Dendritic cell treated with granulocyte-macrophage colony-stimulating factor and Interleukin-4, amounts not matched to agents 40 ng/mL and 50 ng/mL, for 4 days (primary cell): Measurements from ENCODE around the gene FAM163A.
"Not testable (repeated sequence)": the region's sequence is repeated elsewhere in the genome, so short reads cannot be mapped to it uniquely, and the experiment has no call there.

Experiments used
- H3K27ac Mint-ChIP-seq: one replicate; pipeline ENCODE4 v1.8.0; 2022; ENCODE audit warnings: mild to moderate bottlenecking, mixed read lengths
- H3K27me3 Mint-ChIP-seq: one replicate; pipeline ENCODE4 v1.8.0; 2022; ENCODE audit warnings: mild to moderate bottlenecking, mixed read lengths
- H3K36me3 Mint-ChIP-seq: one replicate; pipeline ENCODE4 v1.8.0; 2022; ENCODE audit warnings: low read depth, mixed read lengths
- H3K4me1 Mint-ChIP-seq: one replicate; pipeline ENCODE4 v1.8.0; 2022; ENCODE audit warnings: low read depth, mixed read lengths
- H3K4me3 Mint-ChIP-seq: one replicate; pipeline ENCODE4 v1.8.0; 2022; ENCODE audit warnings: mild to moderate bottlenecking, moderate library complexity, mixed read lengths
- H3K9me3 Mint-ChIP-seq: one replicate; pipeline ENCODE4 v1.8.0; 2022; ENCODE audit warnings: mixed read lengths
- intact Hi-C: fragments of 100-400 bp; cut with micrococcal nuclease; formaldehyde crosslinking; loops from one replicate; pipeline ENCODE4 v1.15.0; 2022

Gene FAM163A

DNA sequence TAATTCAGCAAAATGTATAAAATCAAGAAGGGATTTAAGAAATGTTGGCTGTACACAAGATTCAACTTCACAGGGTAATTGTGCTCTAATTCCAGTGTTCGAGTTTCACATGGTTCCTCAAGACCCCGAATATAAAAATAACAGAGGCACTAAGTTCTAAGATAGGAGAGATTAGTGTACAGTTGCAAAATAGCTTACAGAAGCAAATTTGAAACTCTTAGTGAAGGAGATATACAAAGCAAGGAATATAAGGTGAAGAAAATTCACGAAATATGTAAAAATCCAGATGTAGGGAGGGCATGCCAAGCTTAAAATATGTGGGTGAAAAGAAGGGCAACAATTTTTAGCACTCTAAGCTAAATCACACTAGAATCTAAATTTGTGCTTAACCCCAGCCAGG lies 105.1 kb downstream of the FAM163A start:
- Mint-ChIP-seq H3K27me3 (no peaks in the 10 kb centered on the region), H3K4me1 (no peaks in the 10 kb centered on the region), H3K36me3 (peaks cover 76% of the 10 kb centered on the region), H3K4me3 (no peak overlapping the region), H3K27ac (no peak overlapping the region), H3K9me3 (no peaks in the 10 kb centered on the region)
- intact Hi-C loops, result no loop called here

DNA sequence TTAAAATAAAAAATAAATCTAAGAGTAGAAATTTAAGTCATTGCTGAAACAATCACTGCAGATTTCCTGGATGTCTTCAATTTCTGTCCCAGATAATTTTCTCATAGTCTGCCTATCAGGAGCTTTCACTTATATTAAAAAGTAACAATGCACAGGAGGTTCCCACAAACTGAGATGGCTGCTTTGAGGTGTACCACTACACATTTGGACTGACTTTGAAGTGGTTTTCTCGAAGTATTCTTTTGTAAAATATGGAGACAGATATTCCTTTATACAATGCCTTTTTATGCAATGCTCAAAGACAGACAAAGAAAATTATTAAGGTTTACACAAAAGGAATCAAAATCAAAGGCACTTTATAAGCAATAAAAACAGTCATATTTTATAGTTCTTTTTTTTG lies 110.0 kb downstream of the FAM163A start:
- Mint-ChIP-seq H3K27ac (no peak overlapping the region), H3K27me3 (no peaks in the 10 kb centered on the region), H3K9me3 (no peaks in the 10 kb centered on the region), H3K4me3 (no peak overlapping the region), H3K36me3 (peaks cover 80% of the 10 kb centered on the region), H3K4me1 (peaks cover 15% of the 10 kb centered on the region)
- intact Hi-C loops, result no loop called here

DNA sequence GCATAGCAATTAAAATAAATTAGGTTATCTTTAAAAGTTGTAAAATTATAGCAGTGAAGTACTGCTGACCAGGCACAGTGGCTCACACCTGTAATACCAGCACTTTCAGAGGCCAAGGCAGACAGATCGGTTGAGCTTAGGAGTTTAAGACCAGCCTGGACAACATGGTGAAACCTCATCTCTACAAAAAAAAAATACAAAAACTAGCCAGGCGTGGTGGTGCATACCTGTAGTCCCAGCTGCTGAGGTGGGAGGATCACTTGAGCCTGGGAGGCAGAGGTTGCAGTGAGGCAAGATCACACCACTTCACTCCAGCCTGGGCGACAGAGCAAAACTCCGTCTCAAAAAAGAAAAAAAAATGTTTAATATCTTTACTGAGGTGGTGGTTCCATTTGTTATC lies 112.7 kb downstream of the FAM163A start:
- H3K27me3 Mint-ChIP-seq, H3K4me3 Mint-ChIP-seq, H3K27ac Mint-ChIP-seq, H3K9me3 Mint-ChIP-seq, intact Hi-C loops: not testable (repeated sequence)
- H3K36me3 Mint-ChIP-seq, result peaks cover 69% of the 10 kb centered on the region
- peaks cover 21% of the 10 kb centered on the region for H3K4me1 Mint-ChIP-seq

DNA sequence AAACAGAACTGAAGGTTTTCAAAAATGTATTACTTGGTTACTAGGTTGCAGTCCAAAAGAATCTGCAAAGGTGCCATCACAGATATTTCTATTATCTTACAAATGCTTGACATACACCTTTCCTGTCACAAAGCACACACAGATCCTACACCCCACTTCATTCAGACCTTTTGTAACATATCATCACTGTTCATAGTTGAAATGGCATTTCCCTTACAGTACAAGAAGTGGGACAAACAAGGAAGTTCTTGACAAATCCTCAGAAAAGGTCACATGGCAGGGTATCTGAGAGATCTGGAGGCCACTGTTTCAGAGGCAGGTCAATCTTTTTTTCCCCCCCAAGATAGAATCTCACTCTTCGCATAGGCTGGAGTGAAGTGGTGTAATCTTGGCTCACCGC lies 113.2 kb downstream of the FAM163A start:
- Mint-ChIP-seq H3K9me3 (no peaks in the 10 kb centered on the region), H3K4me1 (peaks cover 21% of the 10 kb centered on the region), H3K4me3 (no peak overlapping the region), H3K36me3 (peaks cover 67% of the 10 kb centered on the region), H3K27me3 (no peaks in the 10 kb centered on the region), H3K27ac (no peak overlapping the region)
- intact Hi-C loops, result no loop called here

DNA sequence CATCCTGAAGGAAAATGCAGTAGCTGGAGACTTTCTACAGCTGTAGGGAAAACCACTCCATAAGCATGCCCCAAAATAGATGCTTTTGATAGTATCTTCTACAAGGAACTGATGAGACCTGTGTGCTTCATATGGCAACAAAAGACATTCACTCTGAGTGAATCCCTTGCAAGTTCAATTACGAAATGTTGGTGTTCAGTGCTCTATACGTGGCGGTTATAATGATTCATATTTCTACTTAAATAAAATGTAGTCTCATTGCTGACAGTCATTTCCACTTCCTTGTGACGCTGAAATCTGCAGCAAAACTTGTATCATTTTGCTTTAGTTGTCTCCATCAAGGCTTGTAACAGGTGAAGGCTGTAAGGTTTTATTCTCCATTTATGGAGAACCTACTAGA lies 113.9 kb downstream of the FAM163A start:
- intact Hi-C loops, result no loop called here
- Mint-ChIP-seq H3K36me3 (peaks cover 67% of the 10 kb centered on the region), H3K27me3 (no peaks in the 10 kb centered on the region), H3K4me1 (peaks cover 21% of the 10 kb centered on the region), H3K4me3 (no peak overlapping the region), H3K9me3 (no peaks in the 10 kb centered on the region), H3K27ac (no peak overlapping the region)

DNA sequence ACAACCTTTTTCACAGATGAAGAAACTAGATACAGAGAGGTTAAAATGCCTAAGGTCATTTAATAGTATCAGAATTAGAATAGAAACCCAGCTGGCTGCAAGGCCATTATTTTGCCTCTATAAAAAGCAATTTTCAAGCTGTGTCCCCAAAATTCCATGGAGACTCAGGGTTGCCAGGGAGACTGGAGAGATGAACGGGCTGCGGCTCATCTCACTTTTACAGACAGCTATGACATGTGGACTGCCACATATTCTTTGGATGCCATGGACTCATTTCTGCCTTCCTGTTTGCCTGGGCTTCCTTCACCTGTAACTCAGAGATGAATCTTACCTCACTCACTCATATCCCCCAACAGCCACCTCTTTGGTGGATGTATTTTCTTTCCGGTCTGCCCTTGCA lies 117.6 kb downstream of the FAM163A start:
- intact Hi-C loops, result no loop called here

DNA sequence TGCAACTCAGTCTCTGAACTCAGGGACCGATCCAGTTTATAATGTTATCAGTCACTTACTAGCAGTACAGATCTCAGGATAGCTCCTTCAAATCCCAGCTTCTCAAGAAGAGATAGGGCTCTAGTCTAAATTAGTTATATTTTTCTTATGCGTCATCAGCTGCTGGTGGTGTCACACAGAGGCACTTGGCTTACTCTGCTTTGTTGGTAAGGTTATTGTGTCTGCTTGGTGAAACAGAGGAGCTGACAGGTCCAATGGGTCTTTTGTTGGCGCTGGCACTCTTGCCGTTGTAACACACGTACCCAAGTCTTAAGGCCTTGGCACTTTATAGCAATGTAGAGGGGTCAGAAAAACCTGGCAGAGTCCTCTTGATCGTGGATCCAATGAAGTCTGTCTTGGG lies 122.3 kb downstream of the FAM163A start:
- intact Hi-C loops, result no loop called here
- Mint-ChIP-seq H3K4me3 (no peak overlapping the region), H3K36me3 (peaks cover 87% of the 10 kb centered on the region), H3K4me1 (peaks cover 21% of the 10 kb centered on the region), H3K9me3 (no peaks in the 10 kb centered on the region), H3K27me3 (no peaks in the 10 kb centered on the region), H3K27ac (no peak overlapping the region)

More for the DNA sequence above, 117.6 kb downstream of the FAM163A start:
- Mint-ChIP-seq H3K36me3 (peaks cover 75% of the 10 kb centered on the region), H3K9me3 (no peaks in the 10 kb centered on the region), H3K4me1 (peaks cover 26% of the 10 kb centered on the region), H3K27me3 (no peaks in the 10 kb centered on the region), H3K27ac (no peak overlapping the region), H3K4me3 (no peak overlapping the region)
